SK-N-SH treated with all-trans-retinoic acid at 6 μM for 48 hours (cell line): ENCODE measurements around the gene GPSM1.
A peak's percentile ranks its signal among the peaks of the same experiment; 100 is the strongest.

Experiments
- ATAC-seq: fragments of 200-7000 bp; cut with Tn5 transposase; 3 replicates; pipeline ENCODE4 v1.9.1; 2020; ENCODE audit warnings: mild to moderate bottlenecking, moderate library complexity
- ARNTL ChIP-seq: fragments of 450-650 bp; formaldehyde crosslinking; IDR thresholded peaks from 2 replicates; pipeline ENCODE4 v1.5.0; 2020; ENCODE audit warnings: low read depth, mild to moderate bottlenecking, moderate library complexity, borderline replicate concordance
- CSDC2 ChIP-seq: fragments of 250-450 bp; sonication (Bioruptor Pico); IDR thresholded peaks from 2 replicates; pipeline ENCODE4 v1.5.0; 2020; ENCODE audit warnings: mild to moderate bottlenecking, moderate library complexity
- CSRNP3 ChIP-seq: fragments of 250-450 bp; sonication (Bioruptor Pico); IDR thresholded peaks from 2 replicates; pipeline ENCODE4 v1.5.1; 2021; ENCODE audit warnings: mild to moderate bottlenecking, moderate library complexity
- ESRRG ChIP-seq: fragments of 250-450 bp; sonication (Bioruptor Pico); IDR thresholded peaks from 2 replicates; pipeline ENCODE4 v1.6.1; 2021; ENCODE audit warnings: mild to moderate bottlenecking
- GLIS3 ChIP-seq: fragments of 250-450 bp; sonication (Bioruptor Pico); IDR thresholded peaks from 2 replicates; pipeline ENCODE4 v1.5.0; 2020; ENCODE audit warnings: mild to moderate bottlenecking, moderate library complexity
- ISL1 ChIP-seq: fragments of 250-450 bp; sonication (Bioruptor Pico); IDR thresholded peaks from 2 replicates; pipeline ENCODE4 v2.1.2; 2022; ENCODE audit warnings: mild to moderate bottlenecking, moderate library complexity
- OSR1 ChIP-seq: fragments of 250-450 bp; sonication (Bioruptor Pico); IDR thresholded peaks from 2 replicates; pipeline ENCODE4 v1.8.0; 2022; ENCODE audit warnings: moderate library complexity, mild to moderate bottlenecking, inconsistent platforms
- POU6F1 ChIP-seq: fragments of 250-450 bp; sonication (Bioruptor Pico); IDR thresholded peaks from 2 replicates; pipeline ENCODE4 v1.8.0; 2021; ENCODE audit warnings: low read depth, mild to moderate bottlenecking, moderate library complexity, borderline replicate concordance
- PPARA ChIP-seq: fragments of 250-450 bp; sonication (Bioruptor Pico); IDR thresholded peaks from 2 replicates; pipeline ENCODE4 v1.5.0; 2020; ENCODE audit warnings: mild to moderate bottlenecking, borderline replicate concordance
- RARB ChIP-seq: fragments of 250-450 bp; sonication (Bioruptor Pico); IDR thresholded peaks from 2 replicates; pipeline ENCODE4 v1.8.0; 2021; ENCODE audit warnings: mild to moderate bottlenecking, moderate library complexity
- SNAI2 ChIP-seq: fragments of 250-450 bp; sonication (Bioruptor Pico); IDR thresholded peaks from 2 replicates; pipeline ENCODE4 v1.5.0; 2020; ENCODE audit warnings: mild to moderate bottlenecking, moderate library complexity
- TCF4 ChIP-seq: fragments of 250-450 bp; sonication (Bioruptor Pico); IDR thresholded peaks from 2 replicates; pipeline ENCODE4 v1.8.0; 2021; ENCODE audit warnings: mild to moderate bottlenecking, moderate library complexity, borderline replicate concordance
- ZC3H10 ChIP-seq: fragments of 250-450 bp; sonication (Bioruptor Pico); IDR thresholded peaks from 2 replicates; pipeline ENCODE4 v1.5.1; 2021; ENCODE audit warnings: mild to moderate bottlenecking, moderate library complexity
- ZFP3 ChIP-seq: fragments of 250-450 bp; sonication (Bioruptor Pico); IDR thresholded peaks from 2 replicates; pipeline ENCODE4 v1.5.0; 2020; ENCODE audit warnings: mild to moderate bottlenecking, moderate library complexity
- ZFP30 ChIP-seq: fragments of 450-650 bp; formaldehyde crosslinking; IDR thresholded peaks from 2 replicates; pipeline ENCODE4 v1.5.0; 2022; ENCODE audit warnings: mild to moderate bottlenecking, moderate library complexity
- ZNF565 ChIP-seq: fragments of 450-650 bp; formaldehyde crosslinking; conservative IDR thresholded peaks from 2 replicates; pipeline ENCODE4 v1.5.0; 2020; ENCODE audit warnings: low read depth, mild to moderate bottlenecking, moderate library complexity
- ZNF70 ChIP-seq: fragments of 450-650 bp; formaldehyde crosslinking; IDR thresholded peaks from 2 replicates; pipeline ENCODE4 v1.5.0; 2020; ENCODE audit warnings: mild to moderate bottlenecking, moderate library complexity
- ZNF8 ChIP-seq: fragments of 450-650 bp; formaldehyde crosslinking; IDR thresholded peaks from 2 replicates; pipeline ENCODE4 v1.5.0; 2020; ENCODE audit warnings: mild to moderate bottlenecking, moderate library complexity
- TF ChIP-seq, protein P1 (sequence below): fragments of 250-450 bp; sonication (Bioruptor Pico); IDR thresholded peaks from 2 replicates; pipeline ENCODE4 v1.5.1; 2020; ENCODE audit warnings: low read depth, mild to moderate bottlenecking, moderate library complexity
- TF ChIP-seq, protein P2 (sequence below): fragments of 250-450 bp; sonication (Bioruptor Pico); IDR thresholded peaks from 2 replicates; pipeline ENCODE4 v1.8.0; 2020; ENCODE audit warnings: mild to moderate bottlenecking, moderate library complexity, borderline replicate concordance

Gene GPSM1

GRCh38 chr9:136328011-136328621, 777 bp downstream of the GPSM1 start:
- ATAC-seq, result peak; percentile 26
- TF ChIP-seq PPARA (CRISPR knock-in tag) (no peak), ZFP3 (CRISPR knock-in tag) (no peak), ZFP30 (no peak), CSRNP3 (CRISPR knock-in tag) (no peak)
- TF ChIP-seq, all 23 proteins: peak for 0

- ATAC-seq, result peak; percentile 36
- TF ChIP-seq ISL1 (CRISPR knock-in tag), result no peak
- TF ChIP-seq CSDC2 (CRISPR knock-in tag), result no peak
- no peak for TF ChIP-seq POU6F1
- TF ChIP-seq ZC3H10 (CRISPR knock-in tag), result no peak
- TF ChIP-seq RARB (CRISPR knock-in tag), result no peak
- no peak for TF ChIP-seq ZFP3 (CRISPR knock-in tag)
- TF ChIP-seq TCF4, result no peak
- no peak for TF ChIP-seq SNAI2 (CRISPR knock-in tag)
- TF ChIP-seq CSRNP3 (CRISPR knock-in tag), result no peak
- no peak for TF ChIP-seq GLIS3 (CRISPR knock-in tag)
- TF ChIP-seq ZNF8, result no peak
- TF ChIP-seq ESRRG (CRISPR knock-in tag), result no peak
- no peak for TF ChIP-seq ZNF565 (CRISPR knock-in tag)
- TF ChIP-seq, protein P1, sequence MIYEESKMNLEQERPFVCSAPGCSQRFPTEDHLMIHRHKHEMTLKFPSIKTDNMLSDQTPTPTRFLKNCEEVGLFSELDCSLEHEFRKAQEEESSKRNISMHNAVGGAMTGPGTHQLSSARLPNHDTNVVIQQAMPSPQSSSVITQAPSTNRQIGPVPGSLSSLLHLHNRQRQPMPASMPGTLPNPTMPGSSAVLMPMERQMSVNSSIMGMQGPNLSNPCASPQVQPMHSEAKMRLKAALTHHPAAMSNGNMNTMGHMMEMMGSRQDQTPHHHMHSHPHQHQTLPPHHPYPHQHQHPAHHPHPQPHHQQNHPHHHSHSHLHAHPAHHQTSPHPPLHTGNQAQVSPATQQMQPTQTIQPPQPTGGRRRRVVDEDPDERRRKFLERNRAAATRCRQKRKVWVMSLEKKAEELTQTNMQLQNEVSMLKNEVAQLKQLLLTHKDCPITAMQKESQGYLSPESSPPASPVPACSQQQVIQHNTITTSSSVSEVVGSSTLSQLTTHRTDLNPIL, result no peak
- no peak for TF ChIP-seq ZFP30
- TF ChIP-seq ZNF70 (CRISPR knock-in tag), result no peak
Observed at GRCh38 chr9:136328622-136329041, 1.3 kb downstream of the GPSM1 start.

GRCh38 chr9:136329211-136329627, 1.9 kb downstream of the GPSM1 start:
- TF ChIP-seq ZFP30, result no peak
- TF ChIP-seq, protein P2, sequence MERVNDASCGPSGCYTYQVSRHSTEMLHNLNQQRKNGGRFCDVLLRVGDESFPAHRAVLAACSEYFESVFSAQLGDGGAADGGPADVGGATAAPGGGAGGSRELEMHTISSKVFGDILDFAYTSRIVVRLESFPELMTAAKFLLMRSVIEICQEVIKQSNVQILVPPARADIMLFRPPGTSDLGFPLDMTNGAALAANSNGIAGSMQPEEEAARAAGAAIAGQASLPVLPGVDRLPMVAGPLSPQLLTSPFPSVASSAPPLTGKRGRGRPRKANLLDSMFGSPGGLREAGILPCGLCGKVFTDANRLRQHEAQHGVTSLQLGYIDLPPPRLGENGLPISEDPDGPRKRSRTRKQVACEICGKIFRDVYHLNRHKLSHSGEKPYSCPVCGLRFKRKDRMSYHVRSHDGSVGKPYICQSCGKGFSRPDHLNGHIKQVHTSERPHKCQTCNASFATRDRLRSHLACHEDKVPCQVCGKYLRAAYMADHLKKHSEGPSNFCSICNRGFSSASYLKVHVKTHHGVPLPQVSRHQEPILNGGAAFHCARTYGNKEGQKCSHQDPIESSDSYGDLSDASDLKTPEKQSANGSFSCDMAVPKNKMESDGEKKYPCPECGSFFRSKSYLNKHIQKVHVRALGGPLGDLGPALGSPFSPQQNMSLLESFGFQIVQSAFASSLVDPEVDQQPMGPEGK, result no peak
- no peak for TF ChIP-seq ISL1 (CRISPR knock-in tag)
- no peak for TF ChIP-seq RARB (CRISPR knock-in tag)
- TF ChIP-seq ARNTL (CRISPR knock-in tag), result no peak
- TF ChIP-seq CSDC2 (CRISPR knock-in tag), result no peak
- no peak for TF ChIP-seq GLIS3 (CRISPR knock-in tag)
- no peak for TF ChIP-seq OSR1 (CRISPR knock-in tag)
- TF ChIP-seq POU6F1, result no peak
- no peak for TF ChIP-seq CSRNP3 (CRISPR knock-in tag)
- TF ChIP-seq, protein P1, result no peak
- no peak for TF ChIP-seq SNAI2 (CRISPR knock-in tag)
- TF ChIP-seq ZC3H10 (CRISPR knock-in tag), result no peak
- no peak for TF ChIP-seq TCF4
- no peak for ATAC-seq
